GM21619 (cell line): ENCODE measurements around the gene EFTUD2.

Experiments used
- ATAC-seq: cut with Tn5 transposase; IDR thresholded peaks from one replicate; pipeline ENCODE4 v1.9.1; 2021; ENCODE audit not compliant: unreplicated experiment

Gene EFTUD2

DNA sequence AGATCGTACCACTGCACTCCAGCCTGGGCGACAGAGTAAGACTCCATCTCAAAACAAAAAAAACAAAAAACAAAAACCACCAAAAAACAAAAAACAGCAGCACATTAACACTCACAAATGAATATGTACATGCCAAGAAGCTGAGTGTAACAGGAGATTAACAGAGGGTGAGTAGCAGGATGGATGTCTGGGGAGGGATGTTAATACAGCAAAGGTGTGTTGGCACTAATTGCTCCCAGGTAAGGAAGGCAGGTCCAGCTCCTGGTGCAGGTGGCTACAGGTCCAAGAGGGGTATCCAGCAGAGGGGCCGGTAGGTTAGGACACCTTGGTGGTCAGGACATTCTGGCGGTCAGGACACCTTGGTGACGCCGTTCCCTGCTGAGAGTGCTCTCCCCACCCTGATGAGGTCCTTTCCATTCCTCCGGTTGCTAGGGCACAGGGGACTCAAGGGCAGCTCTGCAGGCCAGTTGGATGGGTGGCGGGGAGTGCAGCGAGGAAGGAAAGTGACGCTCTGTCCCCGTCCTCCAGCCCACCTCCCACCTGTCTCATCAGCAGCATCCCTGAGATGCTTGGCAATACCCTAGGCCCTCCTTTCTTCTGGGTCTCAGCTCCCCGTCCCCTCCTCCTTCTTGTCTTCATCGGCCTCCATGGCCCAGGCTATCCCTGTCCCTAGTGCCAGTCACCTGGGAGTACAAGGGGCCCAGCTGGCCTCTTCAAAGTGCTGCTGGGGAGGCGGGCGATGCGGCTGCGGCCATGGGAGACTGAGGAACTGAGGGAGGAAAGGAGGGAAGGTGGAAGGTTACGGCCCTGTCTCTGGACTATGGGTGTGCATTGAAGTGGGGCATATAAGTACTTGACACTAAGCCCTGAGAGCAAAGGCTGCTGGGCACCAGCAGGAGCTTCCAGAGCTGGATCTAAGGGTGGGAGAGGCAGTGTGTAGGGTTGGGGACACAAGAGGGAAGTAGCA lies 26.8 kb upstream of the EFTUD2 start:
- no peak for ATAC-seq

DNA sequence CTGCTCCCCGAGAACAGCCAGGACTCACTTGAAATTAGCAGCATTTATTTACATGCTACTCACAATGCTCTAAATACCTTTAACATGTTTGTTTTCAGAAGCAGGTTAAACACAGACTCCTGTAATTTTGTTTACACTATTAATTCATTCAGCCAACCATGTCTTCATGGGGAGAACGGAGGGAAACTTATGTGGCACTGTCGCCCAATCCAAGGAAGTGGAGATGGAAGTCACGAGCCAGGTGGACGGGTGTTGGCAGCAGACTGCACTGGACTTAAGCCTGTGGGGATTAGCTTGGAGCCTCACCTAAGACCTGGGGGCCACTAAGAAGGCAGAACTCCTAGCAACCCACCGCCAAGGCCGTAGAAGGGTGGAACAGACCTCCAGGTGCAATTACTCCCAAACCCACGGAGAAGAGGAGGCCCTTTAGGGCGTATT lies 24.9 kb upstream of the EFTUD2 start:
- ATAC-seq: no peak

DNA sequence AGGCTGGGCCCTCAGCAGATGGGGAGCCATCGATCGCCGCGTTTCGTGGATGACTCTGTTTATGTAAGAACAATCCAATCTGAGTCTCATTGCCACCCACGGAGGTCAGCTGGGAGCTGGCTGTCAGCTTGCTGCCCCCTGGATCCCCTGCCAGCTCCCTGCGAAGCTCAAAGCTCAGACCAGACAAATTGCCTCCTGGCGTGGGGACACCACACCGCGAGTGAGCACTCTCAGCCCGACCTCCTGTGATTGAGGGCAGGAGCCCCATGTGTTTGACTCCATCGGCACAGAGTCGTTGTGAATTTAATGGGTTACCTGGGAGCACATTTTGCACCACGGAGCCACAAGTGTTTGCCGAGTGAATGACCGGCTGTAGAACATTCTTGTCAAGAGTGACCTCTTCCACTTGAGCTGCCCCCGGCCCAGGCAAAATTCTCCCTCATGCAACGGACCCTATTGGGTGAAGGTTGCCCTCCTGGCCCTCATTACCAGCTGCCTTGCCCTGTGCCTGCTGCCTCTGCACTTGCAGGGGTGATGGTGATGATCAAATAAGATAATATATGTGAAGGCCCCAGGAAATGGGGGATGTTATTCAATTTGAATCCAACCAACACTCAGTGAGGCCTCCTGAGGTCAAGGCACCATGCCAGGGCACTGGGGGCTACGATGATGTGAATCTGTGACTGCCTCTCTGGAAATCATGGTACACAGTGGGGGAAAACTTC lies 23.7 kb upstream of the EFTUD2 start:
- no peak for ATAC-seq

DNA sequence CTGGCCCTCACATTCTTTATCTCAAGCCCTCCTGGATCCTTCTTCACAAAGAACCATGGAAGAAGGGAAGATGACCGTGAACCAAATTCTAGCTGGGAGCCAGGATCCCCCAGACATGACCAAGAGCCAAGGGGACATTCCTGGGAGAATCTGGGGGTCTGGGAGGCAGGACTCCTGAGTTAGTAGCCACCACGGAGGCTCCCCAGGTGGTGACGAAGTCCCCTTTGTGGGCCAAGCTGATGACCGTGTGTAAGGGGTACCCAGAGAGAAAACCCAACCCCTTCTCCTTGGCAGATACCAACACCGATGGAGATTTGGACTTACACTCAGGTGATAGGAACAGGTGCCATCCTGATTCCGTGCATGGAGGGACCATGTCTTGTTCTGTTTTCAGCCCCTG lies 22.9 kb upstream of the EFTUD2 start:
- ATAC-seq: no peak

DNA sequence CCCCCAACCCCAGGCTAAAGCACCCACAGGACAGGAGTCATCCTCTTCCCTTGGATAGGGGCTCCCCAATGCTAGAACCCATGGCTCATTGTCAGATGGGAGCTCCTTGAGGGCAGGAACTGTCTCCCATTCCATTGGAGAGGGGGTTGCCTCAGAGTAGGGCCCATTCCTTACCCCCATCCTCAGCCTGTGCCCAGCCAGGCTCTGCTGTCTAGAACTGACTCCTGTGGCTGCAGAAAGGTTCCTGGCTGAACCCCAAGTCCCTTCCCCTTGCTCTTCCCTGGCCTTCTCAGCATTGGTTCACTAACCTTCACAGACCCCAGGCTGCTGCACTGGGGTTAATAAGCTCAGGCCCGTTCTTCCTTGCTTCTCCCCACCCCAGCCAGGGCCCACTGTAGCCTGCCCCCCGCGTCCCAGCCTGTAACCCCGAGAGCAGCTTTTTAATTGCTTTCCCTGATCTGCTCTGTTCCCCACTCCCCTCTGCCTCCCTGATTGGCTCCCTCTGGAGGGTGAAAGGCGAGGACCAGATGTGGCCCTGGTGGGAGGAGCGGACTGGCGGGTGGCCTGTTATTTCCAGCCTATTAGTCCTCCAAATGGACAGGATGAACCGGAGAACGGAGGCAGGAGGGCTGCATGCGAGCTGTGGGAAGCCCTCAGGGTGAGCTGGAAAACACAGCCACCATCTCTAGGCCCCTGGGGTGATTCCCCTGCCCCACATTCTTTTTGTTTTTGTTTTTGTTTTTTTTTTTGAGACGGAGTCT lies 22.1 kb upstream of the EFTUD2 start:
- ATAC-seq: no peak

DNA sequence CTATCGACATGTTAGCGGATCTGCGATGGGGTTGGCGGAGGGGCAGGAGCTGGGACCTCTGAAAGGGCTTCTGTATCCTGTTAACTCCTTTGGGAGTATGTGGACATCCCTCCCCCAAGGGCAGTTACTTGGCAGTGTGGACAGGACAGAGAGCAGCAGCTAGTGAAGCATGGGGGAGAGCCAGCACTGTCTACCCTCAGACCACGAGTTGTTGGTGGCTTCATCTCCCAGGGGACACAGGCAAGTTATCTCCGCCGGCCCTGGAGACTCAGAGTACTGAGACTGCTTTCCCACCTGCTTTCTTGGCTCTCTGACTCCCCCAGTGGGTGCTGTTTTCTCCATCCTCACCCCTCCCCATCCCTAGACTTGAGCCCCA lies 21.3 kb upstream of the EFTUD2 start:
- no peak for ATAC-seq

DNA sequence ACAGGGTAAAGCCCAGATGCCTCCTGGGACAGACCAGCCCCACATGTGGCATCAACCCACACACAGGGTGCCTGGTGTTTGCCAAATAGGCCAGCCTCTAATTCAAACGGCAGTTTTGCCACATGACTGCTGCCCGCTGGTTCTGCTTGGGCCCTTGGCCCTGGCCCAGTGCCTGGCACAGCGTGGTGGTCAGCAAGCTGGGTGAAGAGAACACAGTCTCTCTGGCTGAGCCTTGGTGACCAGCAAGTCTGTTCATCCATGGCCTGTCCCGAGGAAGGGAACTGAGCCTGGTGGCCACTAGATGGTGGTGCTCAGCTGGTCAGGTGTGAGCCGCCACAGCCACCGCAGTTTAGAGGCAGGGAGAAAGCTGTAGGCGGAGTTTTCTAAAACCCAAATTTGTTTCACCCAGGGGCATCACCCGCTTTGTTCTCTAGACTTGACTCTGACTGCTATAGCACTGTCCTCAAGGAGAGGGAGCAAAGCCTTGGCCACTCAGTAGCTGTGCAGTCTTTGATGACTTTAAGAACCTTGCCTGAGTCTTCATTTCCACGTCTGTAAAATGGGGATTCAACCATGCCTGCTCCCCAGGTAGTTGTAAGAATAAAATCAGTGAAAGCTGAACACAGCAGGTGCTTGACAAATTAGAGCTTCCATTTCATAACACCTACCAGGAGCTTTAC lies 20.8 kb upstream of the EFTUD2 start:
- ATAC-seq: peak; percentile 73

DNA sequence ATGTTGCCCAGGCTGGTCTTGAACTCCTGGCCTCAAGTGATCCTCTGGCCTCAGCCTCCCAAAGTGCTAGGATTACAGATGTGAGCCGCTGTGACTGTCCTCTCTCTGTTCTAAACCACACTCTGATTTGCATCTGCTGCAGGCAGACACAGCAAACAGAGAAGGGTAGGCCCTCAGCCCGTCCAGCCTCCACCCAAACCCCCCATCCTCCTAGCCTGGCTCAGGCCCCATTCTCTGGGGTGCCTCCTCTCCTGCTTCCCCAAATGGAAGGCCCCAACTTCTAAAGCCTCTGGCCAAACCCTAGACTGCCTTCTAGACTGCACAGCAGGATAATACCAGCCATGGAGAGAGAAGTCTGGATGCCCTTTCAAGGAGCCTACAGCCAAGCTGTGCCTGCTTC lies 20.2 kb upstream of the EFTUD2 start:
- no peak for ATAC-seq

DNA sequence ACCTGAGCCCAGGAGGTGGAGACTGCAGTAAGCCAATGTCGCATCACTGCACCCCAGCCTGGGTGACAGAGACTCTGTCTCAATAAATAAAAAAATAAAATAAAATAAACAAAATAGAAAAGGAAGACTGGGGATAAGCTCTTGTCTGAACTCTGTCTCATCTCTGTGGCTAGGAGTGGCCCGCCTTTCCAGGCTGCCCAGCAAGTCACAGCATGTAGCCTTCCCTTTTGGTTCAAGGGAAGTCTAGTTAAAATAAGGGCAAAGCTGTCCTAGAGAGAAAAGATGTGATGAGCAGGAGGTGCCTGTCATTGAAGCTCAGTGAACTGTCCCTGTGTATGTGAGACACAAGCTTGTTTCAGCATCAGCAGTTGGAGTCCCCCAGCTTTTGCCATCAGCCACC lies 18.8 kb upstream of the EFTUD2 start:
- no peak for ATAC-seq

DNA sequence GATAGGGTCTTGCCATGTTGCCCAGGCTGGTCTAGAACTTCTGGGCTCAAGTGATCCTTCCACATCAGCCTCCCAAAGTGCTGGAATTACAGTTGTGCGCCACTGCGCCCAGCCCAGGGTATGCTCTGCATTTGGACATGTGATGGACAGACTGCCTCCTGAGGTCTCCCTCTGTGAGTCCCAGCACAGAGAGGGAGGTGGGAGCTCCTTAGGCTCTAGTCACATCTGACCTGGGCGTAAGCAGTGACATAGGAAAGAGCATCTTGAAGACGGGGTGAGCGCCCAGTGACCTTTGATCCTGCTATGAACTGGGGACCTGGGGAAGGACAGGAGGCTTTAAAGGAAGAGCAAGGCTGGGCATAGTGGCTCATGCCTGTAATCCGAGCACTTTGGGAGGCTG lies 18.2 kb upstream of the EFTUD2 start:
- no peak for ATAC-seq

DNA sequence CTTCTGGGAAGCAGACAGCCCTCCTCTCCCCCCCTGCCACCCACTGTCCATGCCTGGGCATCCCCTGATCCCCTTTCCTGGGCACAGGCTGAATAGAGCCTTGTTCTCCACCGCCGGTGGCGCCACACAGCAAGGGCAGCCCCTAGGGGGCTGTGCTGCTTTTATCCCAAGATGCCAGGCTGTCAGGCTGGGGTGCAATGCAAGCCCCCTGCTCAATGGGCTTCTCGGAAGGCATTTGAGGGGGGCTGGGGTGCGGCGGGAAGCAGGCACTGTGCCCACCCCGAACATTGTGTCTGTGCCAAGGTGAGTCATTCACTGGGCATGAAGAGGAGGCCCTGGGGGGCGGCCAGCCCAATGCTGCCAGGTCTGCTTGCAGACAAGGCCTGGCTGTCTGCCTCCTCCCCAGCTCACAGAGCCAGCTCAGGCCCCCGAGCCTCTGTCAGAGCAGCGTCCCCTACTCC lies 17.6 kb upstream of the EFTUD2 start:
- ATAC-seq: no peak

DNA sequence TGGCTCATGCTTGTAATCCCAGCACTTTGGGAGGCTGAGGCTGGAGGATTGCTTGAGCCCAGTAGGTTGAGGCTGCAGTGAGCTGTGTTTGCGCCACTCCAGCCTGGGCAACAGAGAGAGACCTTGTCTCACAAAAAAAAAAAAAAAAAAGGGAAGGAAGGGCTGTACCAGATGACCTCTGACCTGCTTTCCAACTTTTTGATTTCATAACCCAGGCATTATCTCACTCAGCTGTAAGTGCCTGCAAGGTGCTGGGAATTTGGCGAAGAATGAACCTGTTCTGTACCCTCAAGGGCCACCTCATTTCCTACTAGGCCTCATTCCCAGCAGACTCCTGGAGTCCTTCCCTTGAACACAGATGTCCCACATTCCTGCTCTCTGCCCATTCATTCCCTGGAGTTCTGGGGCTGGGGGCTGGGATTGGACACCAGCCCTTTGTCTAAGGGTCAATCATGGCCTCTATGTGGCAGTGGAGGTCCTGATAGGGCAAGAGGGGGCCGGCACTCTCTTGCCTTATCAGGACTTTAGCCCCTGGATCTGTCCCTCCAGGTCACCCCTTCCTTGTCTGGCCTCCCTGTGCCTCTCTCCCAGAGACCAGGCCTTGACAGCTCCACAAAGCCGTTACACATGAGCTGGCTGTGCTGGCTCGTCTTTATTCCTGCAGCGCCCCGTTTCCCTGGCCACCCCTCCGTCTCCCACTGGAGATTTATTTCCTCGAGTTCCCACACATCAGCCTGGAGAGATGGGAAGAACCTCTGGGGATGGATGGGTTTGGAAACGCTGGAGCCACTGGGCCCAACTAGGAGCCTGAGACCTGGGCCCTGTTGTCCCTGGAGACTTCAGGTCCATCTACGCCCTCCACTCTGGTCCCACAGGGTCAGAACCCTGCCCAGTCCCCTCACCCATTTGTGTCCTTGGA lies 16.9 kb upstream of the EFTUD2 start:
- ATAC-seq: no peak

DNA sequence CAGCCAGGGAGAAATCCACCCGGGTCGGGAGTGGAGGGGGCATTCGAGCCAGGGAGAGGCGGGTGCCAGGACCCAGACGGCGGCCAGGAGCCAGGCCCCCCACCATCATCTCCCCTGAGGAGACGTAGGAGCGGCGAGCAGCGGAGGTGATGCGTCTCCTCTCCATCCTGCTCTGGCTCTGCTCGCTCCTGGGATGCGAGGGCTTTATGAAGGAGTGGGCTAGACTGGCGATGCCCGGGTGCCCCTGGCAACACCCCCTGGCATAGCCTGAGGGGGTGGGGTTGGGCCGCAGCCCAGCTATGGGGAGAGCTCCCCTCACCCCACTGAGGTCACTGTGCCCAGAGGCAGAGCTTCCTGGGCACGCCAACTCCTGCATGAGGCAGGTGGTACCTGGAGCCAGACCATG lies 16.1 kb upstream of the EFTUD2 start, which contains the start of gene GFAP:
TSS of gene GFAP (minus strand) at position 180 of the 406 bp plus-strand sequence. CDS start at position 166, 14 bp downstream.
- ATAC-seq: no peak

DNA sequence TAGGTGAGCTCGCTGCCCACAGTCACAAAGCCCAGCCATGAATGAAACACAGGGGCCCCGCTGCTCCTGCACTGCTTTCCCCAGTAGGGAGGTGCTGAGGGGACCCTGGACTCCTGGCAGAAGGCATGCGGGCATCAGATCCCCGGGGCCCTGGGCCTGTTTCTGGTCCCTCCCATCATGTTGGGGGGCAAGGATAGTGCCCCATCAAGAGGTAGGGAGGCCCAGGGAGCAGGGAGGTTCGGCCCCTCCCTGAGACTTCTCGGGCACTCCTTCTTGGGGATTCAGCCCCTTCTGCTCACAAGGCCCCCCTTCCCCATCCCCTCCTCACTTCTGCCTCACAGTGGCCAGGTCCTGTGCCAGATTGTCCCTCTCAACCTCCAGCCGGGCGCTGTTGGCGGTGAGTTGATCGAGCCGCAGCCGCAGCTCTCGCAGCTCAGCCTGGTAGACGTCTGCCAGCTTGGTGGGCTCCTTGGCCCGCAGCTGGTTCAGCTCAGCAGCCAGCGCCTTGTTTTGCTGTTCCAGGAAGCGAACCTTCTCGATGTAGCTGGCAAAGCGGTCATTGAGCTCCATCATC lies 15.5 kb upstream of the EFTUD2 start:
- no peak for ATAC-seq

DNA sequence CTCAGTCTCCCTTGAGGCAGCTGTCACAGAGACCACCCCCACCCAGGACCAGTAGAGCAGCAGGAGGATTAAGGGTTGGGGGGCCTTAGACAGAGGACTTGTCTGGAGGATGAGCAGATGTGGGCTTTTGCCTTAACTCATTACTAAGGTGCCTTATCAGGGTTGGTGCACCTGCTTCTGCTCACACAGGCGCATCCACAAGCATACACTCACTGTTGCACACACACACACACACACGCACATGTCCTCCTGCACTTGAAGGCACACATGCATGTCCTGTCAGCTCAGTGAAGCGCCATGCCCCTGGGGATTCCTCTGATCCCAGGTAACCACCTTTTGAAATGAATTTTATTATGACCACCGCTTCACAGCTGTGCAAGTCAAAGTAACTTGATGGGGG lies 14.9 kb upstream of the EFTUD2 start:
- no peak for ATAC-seq

DNA sequence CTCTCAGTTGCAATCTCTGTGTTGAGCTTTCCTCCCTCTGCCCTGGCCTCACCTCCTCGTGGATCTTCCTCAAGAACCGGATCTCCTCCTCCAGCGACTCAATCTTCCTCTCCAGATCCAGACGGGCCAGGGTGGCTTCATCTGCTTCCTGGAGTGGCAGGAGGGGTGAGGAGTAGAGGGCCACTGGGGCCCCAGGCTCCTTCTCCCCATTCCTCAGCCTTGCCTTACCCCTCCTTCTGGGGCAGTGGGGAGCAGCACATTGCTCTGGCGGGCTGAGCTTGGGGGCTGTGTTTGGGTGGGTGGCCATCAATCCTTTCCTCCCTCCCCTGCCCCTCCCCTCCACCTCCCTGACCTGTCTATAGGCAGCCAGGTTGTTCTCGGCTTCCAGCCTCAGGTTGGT lies 14.4 kb upstream of the EFTUD2 start:
- no peak for ATAC-seq

DNA sequence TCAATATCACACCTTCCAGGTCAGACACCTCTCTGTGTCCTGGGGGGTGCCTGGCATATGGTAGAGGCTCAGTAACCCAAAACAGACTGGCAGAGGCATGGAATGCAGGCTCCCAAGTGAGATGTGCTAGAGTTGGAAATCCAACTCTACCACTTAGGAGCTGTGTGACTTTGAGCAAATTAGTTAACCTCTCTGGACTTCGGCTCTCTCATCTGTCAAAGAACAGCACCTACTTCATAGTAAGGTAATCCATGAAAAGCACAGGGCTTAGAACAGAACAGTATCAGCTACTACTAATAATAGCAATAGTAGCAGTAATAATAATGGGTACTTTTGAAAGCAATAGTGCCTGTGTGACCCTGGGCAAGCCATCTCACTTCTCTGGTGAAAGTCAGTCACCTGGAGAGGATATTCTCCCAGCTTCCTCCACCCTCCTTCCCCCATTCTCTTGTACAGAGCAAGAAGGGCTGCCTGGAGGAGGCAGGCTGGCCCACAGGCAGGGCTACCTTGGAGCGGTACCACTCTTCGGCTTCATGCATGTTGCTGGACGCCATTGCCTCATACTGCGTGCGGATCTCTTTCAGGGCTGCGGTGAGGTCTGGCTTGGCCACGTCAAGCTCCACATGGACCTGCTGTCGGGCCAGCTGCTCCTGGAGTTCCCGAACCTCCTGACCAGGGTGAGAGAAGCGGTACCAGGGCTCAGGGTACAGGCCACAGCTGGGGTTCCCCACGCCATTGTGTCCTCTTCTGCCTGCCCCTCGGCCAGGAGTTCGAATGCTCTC lies 13.7 kb upstream of the EFTUD2 start:
- no peak for ATAC-seq
